ENCODE measurements around the gene MAMDC2.

Gene MAMDC2

GRCh38 chr9:70144131-70144503, 100.5 kb downstream of the MAMDC2 start:
- no peak overlapping the region for H3K4me3 ChIP-seq (ENCODE audit: insufficient read length, low read depth)
- H3K9ac ChIP-seq (ENCODE audit: insufficient read length, low read depth): no peak overlapping the region
- TF ChIP-seq YY1 (IDR thresholded peaks at IDR 0.05; ENCODE audit: insufficient read depth, insufficient read length) (no peak), ZNF274 (IDR thresholded peaks at IDR 0.05; ENCODE audit: low read depth, low read length) (no peak)
- DNase-seq (ENCODE audit: low read depth, low spot score): no peak
- H3K4me1 ChIP-seq (ENCODE audit: insufficient read depth, insufficient read length): no peaks in the 10 kb centered on the region
- H3K36me3 ChIP-seq (ENCODE audit: insufficient read depth, insufficient read length, low read length): peaks cover 4% of the 10 kb centered on the region
- H3K9me3 ChIP-seq (ENCODE audit: insufficient read depth, low read length): no peaks in the 10 kb centered on the region
- no peaks in the 10 kb centered on the region for H3K27me3 ChIP-seq (ENCODE audit: insufficient read depth, insufficient read length)

- Histone ChIP-seq H3K27me3 (ENCODE audit: insufficient read depth, insufficient read length) (no peaks in the 10 kb centered on the region), H3K4me1 (ENCODE audit: insufficient read depth, insufficient read length) (no peaks in the 10 kb centered on the region), H3K4me3 (ENCODE audit: insufficient read length, low read depth) (no peak overlapping the region), H3K36me3 (ENCODE audit: insufficient read depth, insufficient read length, low read length) (peaks cover 7% of the 10 kb centered on the region), H3K9ac (ENCODE audit: insufficient read length, low read depth) (no peak overlapping the region), H3K9me3 (ENCODE audit: insufficient read depth, low read length) (no peaks in the 10 kb centered on the region)
- DNase-seq (ENCODE audit: low read depth, low spot score): no peak
- no peak for TF ChIP-seq SUZ12 (IDR thresholded peaks at IDR 0.05; ENCODE audit: extremely low read depth, insufficient read depth, insufficient read length)
- no peak for TF ChIP-seq ZNF274 (IDR thresholded peaks at IDR 0.05; ENCODE audit: low read depth, low read length)
- TF ChIP-seq YY1 (IDR thresholded peaks at IDR 0.05; ENCODE audit: insufficient read depth, insufficient read length): no peak
These were observed 102.3 kb downstream of the MAMDC2 start for GRCh38 chr9:70145981-70146380.

- Histone ChIP-seq H3K4me3 (ENCODE audit: insufficient read length, low read depth) (no peak overlapping the region), H3K9ac (ENCODE audit: insufficient read length, low read depth) (no peak overlapping the region), H3K9me3 (ENCODE audit: insufficient read depth, low read length) (no peaks in the 10 kb centered on the region), H3K27me3 (ENCODE audit: insufficient read depth, insufficient read length) (no peaks in the 10 kb centered on the region), H3K36me3 (ENCODE audit: insufficient read depth, insufficient read length, low read length) (peaks cover 7% of the 10 kb centered on the region), H3K4me1 (ENCODE audit: insufficient read depth, insufficient read length) (no peaks in the 10 kb centered on the region)
- TF ChIP-seq SUZ12 (IDR thresholded peaks at IDR 0.05; ENCODE audit: extremely low read depth, insufficient read depth, insufficient read length) (no peak), YY1 (IDR thresholded peaks at IDR 0.05; ENCODE audit: insufficient read depth, insufficient read length) (no peak), ZNF274 (IDR thresholded peaks at IDR 0.05; ENCODE audit: low read depth, low read length) (no peak)
- DNase-seq (ENCODE audit: low read depth, low spot score): no peak
These were observed 103.5 kb downstream of the MAMDC2 start for GRCh38 chr9:70147196-70147595.

- DNase-seq (ENCODE audit: low read depth, low spot score): no peak
- TF ChIP-seq SUZ12 (IDR thresholded peaks at IDR 0.05; ENCODE audit: extremely low read depth, insufficient read depth, insufficient read length): no peak
- TF ChIP-seq ZNF274 (IDR thresholded peaks at IDR 0.05; ENCODE audit: low read depth, low read length): no peak
- no peak for TF ChIP-seq YY1 (IDR thresholded peaks at IDR 0.05; ENCODE audit: insufficient read depth, insufficient read length)
- Histone ChIP-seq H3K9me3 (ENCODE audit: insufficient read depth, low read length) (no peaks in the 10 kb centered on the region), H3K27me3 (ENCODE audit: insufficient read depth, insufficient read length) (no peaks in the 10 kb centered on the region), H3K9ac (ENCODE audit: insufficient read length, low read depth) (no peak overlapping the region), H3K4me3 (ENCODE audit: insufficient read length, low read depth) (no peak overlapping the region), H3K4me1 (ENCODE audit: insufficient read depth, insufficient read length) (no peaks in the 10 kb centered on the region), H3K36me3 (ENCODE audit: insufficient read depth, insufficient read length, low read length) (peaks cover 7% of the 10 kb centered on the region)
These were observed 104.0 kb downstream of the MAMDC2 start for GRCh38 chr9:70147651-70148050.

- DNase-seq (ENCODE audit: low read depth, low spot score): no peak
- Histone ChIP-seq H3K9me3 (ENCODE audit: insufficient read depth, low read length) (no peaks in the 10 kb centered on the region), H3K4me1 (ENCODE audit: insufficient read depth, insufficient read length) (no peaks in the 10 kb centered on the region), H3K9ac (ENCODE audit: insufficient read length, low read depth) (no peak overlapping the region), H3K27me3 (ENCODE audit: insufficient read depth, insufficient read length) (no peaks in the 10 kb centered on the region), H3K4me3 (ENCODE audit: insufficient read length, low read depth) (no peak overlapping the region), H3K36me3 (ENCODE audit: insufficient read depth, insufficient read length, low read length) (peaks cover 3% of the 10 kb centered on the region)
- TF ChIP-seq ZNF274 (IDR thresholded peaks at IDR 0.05; ENCODE audit: low read depth, low read length) (no peak), YY1 (IDR thresholded peaks at IDR 0.05; ENCODE audit: insufficient read depth, insufficient read length) (no peak), SUZ12 (IDR thresholded peaks at IDR 0.05; ENCODE audit: extremely low read depth, insufficient read depth, insufficient read length) (no peak)
These were observed 108.7 kb downstream of the MAMDC2 start for GRCh38 chr9:70152350-70152749.

GRCh38 chr9:70156729-70157128, 113.1 kb downstream of the MAMDC2 start:
- Histone ChIP-seq H3K27me3 (ENCODE audit: insufficient read depth, insufficient read length) (no peaks in the 10 kb centered on the region), H3K36me3 (ENCODE audit: insufficient read depth, insufficient read length, low read length) (no peaks in the 10 kb centered on the region), H3K4me3 (ENCODE audit: insufficient read length, low read depth) (no peak overlapping the region), H3K9me3 (ENCODE audit: insufficient read depth, low read length) (no peaks in the 10 kb centered on the region), H3K9ac (ENCODE audit: insufficient read length, low read depth) (no peak overlapping the region), H3K4me1 (ENCODE audit: insufficient read depth, insufficient read length) (no peaks in the 10 kb centered on the region)
- DNase-seq (ENCODE audit: low read depth, low spot score): no peak
- TF ChIP-seq YY1 (IDR thresholded peaks at IDR 0.05; ENCODE audit: insufficient read depth, insufficient read length): no peak
- TF ChIP-seq SUZ12 (IDR thresholded peaks at IDR 0.05; ENCODE audit: extremely low read depth, insufficient read depth, insufficient read length): no peak
- no peak for TF ChIP-seq ZNF274 (IDR thresholded peaks at IDR 0.05; ENCODE audit: low read depth, low read length)

GRCh38 chr9:70159630-70160029, 116.0 kb downstream of the MAMDC2 start:
- Histone ChIP-seq H3K4me3 (ENCODE audit: insufficient read length, low read depth) (no peak overlapping the region), H3K36me3 (ENCODE audit: insufficient read depth, insufficient read length, low read length) (no peaks in the 10 kb centered on the region), H3K4me1 (ENCODE audit: insufficient read depth, insufficient read length) (no peaks in the 10 kb centered on the region), H3K9me3 (ENCODE audit: insufficient read depth, low read length) (no peaks in the 10 kb centered on the region), H3K27me3 (ENCODE audit: insufficient read depth, insufficient read length) (no peaks in the 10 kb centered on the region), H3K9ac (ENCODE audit: insufficient read length, low read depth) (no peak overlapping the region)
- TF ChIP-seq YY1 (IDR thresholded peaks at IDR 0.05; ENCODE audit: insufficient read depth, insufficient read length) (no peak), SUZ12 (IDR thresholded peaks at IDR 0.05; ENCODE audit: extremely low read depth, insufficient read depth, insufficient read length) (no peak), ZNF274 (IDR thresholded peaks at IDR 0.05; ENCODE audit: low read depth, low read length) (no peak)
- no peak for DNase-seq (ENCODE audit: low read depth, low spot score)
